HL-60 (cell line): Measurements from ENCODE around the gene TMEM52B.
"Not testable (repeated sequence)": the region's sequence is repeated elsewhere in the genome, so short reads cannot be mapped to it uniquely, and the experiment has no call there.

Experiments
- DNase-seq, 2 experiments: peaks; one replicate each; pipeline ENCODE4 v3.0.0-alpha.2; 2010 to 2020; ENCODE audit warnings: low read depth in 1 of 2, low spot score in 1 of 2
- H3K27ac ChIP-seq: fragments of 250-450 bp; sonication (Bioruptor Pico); replicated peaks from 2 replicates; pipeline ENCODE4 v1.5.1; 2020; ENCODE audit warnings: mild to moderate bottlenecking, moderate library complexity
- H3K27me3 ChIP-seq: fragments of 250-450 bp; sonication (Bioruptor Pico); 2 replicates; pipeline ENCODE4 v1.5.1; 2021; ENCODE audit warnings: mild to moderate bottlenecking, moderate library complexity; ENCODE audit not compliant: insufficient read depth, poor library complexity, severe bottlenecking
- H3K4me3 ChIP-seq: replicated peaks from 2 replicates; pipeline ENCODE4 v1.5.1; 2011; ENCODE audit warnings: mild to moderate bottlenecking, control low read depth, low read length; ENCODE audit not compliant: insufficient read depth
- CTCF ChIP-seq: IDR thresholded peaks from one replicate; pipeline ENCODE4 v1.5.1; 2011; ENCODE audit warnings: low read length, control low read depth, inconsistent platforms; ENCODE audit not compliant: insufficient read depth
- GABPA ChIP-seq: IDR thresholded peaks from 2 replicates; pipeline ENCODE4 v1.6.1; 2012; ENCODE audit warnings: low read depth
- POLR2AphosphoS5 ChIP-seq: IDR thresholded peaks from 2 replicates; pipeline ENCODE4 v1.6.1; 2012; ENCODE audit warnings: low read depth
- REST ChIP-seq: IDR thresholded peaks from 2 replicates; pipeline ENCODE4 v1.6.1; 2012; ENCODE audit warnings: low read depth; ENCODE audit not compliant: insufficient replicate concordance
- SPI1 ChIP-seq: IDR thresholded peaks from 2 replicates; pipeline ENCODE4 v1.6.1; 2012; ENCODE audit warnings: low read depth, mild to moderate bottlenecking, borderline replicate concordance

Gene TMEM52B

GRCh38 chr12:10196210-10196609, 17.4 kb downstream of the TMEM52B start:
- TF ChIP-seq CTCF (no peak), REST (no peak), POLR2AphosphoS5 (no peak), GABPA (no peak), SPI1 (no peak; the same call in 1 of the 2 replicates)
- Histone ChIP-seq H3K4me3 (no peak overlapping the region), H3K27ac (no peak overlapping the region), H3K27me3 (peaks cover 3% of the 10 kb centered on the region)
- peak in 1 of 2 experiments; percentile 41 for DNase-seq

GRCh38 chr12:10197879-10198278, 19.0 kb downstream of the TMEM52B start:
- DNase-seq, result no peak
- H3K27me3 ChIP-seq, result peaks cover 3% of the 10 kb centered on the region
- H3K4me3 ChIP-seq, result no peak overlapping the region
- H3K27ac ChIP-seq, result no peak overlapping the region
- no peak for TF ChIP-seq GABPA

GRCh38 chr12:10204495-10204894, 25.7 kb downstream of the TMEM52B start:
- DNase-seq, H3K27me3 ChIP-seq, H3K4me3 ChIP-seq, H3K27ac ChIP-seq: not testable (repeated sequence)

GRCh38 chr12:10205220-10205807, 26.5 kb downstream of the TMEM52B start:
- H3K27ac ChIP-seq, result no peak overlapping the region
- no peak for DNase-seq
- TF ChIP-seq POLR2AphosphoS5 (no peak), CTCF (no peak), GABPA (no peak), REST (no peak), SPI1 (no peak)
- H3K4me3 ChIP-seq, result no peak overlapping the region
- no peaks in the 10 kb centered on the region for H3K27me3 ChIP-seq

- no peak overlapping the region for H3K27ac ChIP-seq
- no peak overlapping the region for H3K4me3 ChIP-seq
- TF ChIP-seq POLR2AphosphoS5 (no peak), GABPA (no peak), CTCF (no peak), SPI1 (no peak), REST (no peak)
Observed at GRCh38 chr12:10207136-10207535, 28.3 kb downstream of the TMEM52B start.

More at GRCh38 chr12:10207136-10207535, 28.3 kb downstream of the TMEM52B start:
- no peak for DNase-seq
- H3K27me3 ChIP-seq, result no peaks in the 10 kb centered on the region
